IMR-90 (cell line): Measurements from ENCODE around the gene FAM53B. TPM values are rescaled to one million over a fixed set of nuclear protein-coding genes. Genes with fewer than 3 reads are reported as not detected.

Source experiments
- ATAC-seq: fragments of 200-7000 bp; cut with Tn5 transposase; 2 replicates; pipeline ENCODE4 v1.9.1; 2020; ENCODE audit warnings: low read depth, mild to moderate bottlenecking, moderate library complexity
- BruUV-seq: library from RNA; stranded (reverse); fragments of 400-500 nt; replicated peaks from 2 replicates; lab custom pipeline; 2021; lab: Mats Ljungman, UMichigan
- CTCF ChIA-PET: fragments of 300-600 bp; formaldehyde crosslinking; extraction: SDS; loops from one replicate; lab custom pipeline; 2021; ENCODE audit warnings: antibody characterized with exemption; lab: Yijun Ruan, JAX
- POLR2A ChIA-PET: fragments of 300-600 bp; sonication (Branson Sonifier 250); formaldehyde crosslinking; loops from one replicate; lab custom pipeline; 2022; ENCODE audit warnings: antibody characterized with exemption; ENCODE audit not compliant: unreplicated experiment; lab: Charles Lee
- DNase-seq: peaks from one replicate; pipeline ENCODE4 v3.0.0; 2013
- H2AFZ ChIP-seq: replicated peaks from 2 replicates; pipeline ENCODE3; 2013; ENCODE audit warnings: low read length, mild to moderate bottlenecking; ENCODE audit not compliant: poor library complexity
- H2AK5ac ChIP-seq: 2 replicates; pipeline ENCODE4 v1.6.1; 2013; ENCODE audit warnings: low read depth, low read length, inconsistent platforms
- H2AK9ac ChIP-seq: replicated peaks from 2 replicates; pipeline ENCODE3; 2013; ENCODE audit warnings: mild to moderate bottlenecking, low read depth, low read length, moderate library complexity; ENCODE audit not compliant: poor library complexity
- H2BK120ac ChIP-seq: 2 replicates; pipeline ENCODE4 v1.6.1; 2013; ENCODE audit warnings: low read depth, low read length, inconsistent platforms
- H2BK15ac ChIP-seq: 3 replicates; pipeline ENCODE4 v1.6.1; 2013; ENCODE audit warnings: low read depth, low read length, inconsistent platforms
- H2BK20ac ChIP-seq: 2 replicates; pipeline ENCODE4 v1.6.1; 2013; ENCODE audit warnings: low read depth, mild to moderate bottlenecking, inconsistent platforms, low read length, moderate library complexity
- H2BK5ac ChIP-seq: 2 replicates; pipeline ENCODE4 v1.6.1; 2013; ENCODE audit warnings: mild to moderate bottlenecking, low read depth, low read length, inconsistent platforms; ENCODE audit not compliant: poor library complexity, severe bottlenecking
- H3K14ac ChIP-seq: replicated peaks from 2 replicates; pipeline ENCODE4 v1.6.1; 2013; ENCODE audit warnings: low read depth, low read length, inconsistent platforms
- H3K18ac ChIP-seq: 2 replicates; pipeline ENCODE4 v1.6.1; 2013; ENCODE audit warnings: low read depth, low read length, control low read depth
- H3K23ac ChIP-seq: 2 replicates; pipeline ENCODE4 v1.6.1; 2013; ENCODE audit warnings: low read depth, low read length, inconsistent platforms
- H3K27ac ChIP-seq: 2 replicates; pipeline ENCODE4 v1.5.1; 2013; ENCODE audit warnings: mild to moderate bottlenecking, control low read depth, low read length; ENCODE audit not compliant: insufficient read depth
- H3K27me3 ChIP-seq: 2 replicates; pipeline ENCODE4 v1.6.1; 2013; ENCODE audit warnings: low read length; ENCODE audit not compliant: control insufficient read depth, insufficient read depth
- H3K36me3 ChIP-seq: 2 replicates; pipeline ENCODE4 v1.6.1; 2013; ENCODE audit warnings: low read length, mixed read lengths; ENCODE audit not compliant: control insufficient read depth, insufficient read depth
- H3K4ac ChIP-seq: 2 replicates; pipeline ENCODE4 v1.6.1; 2013; ENCODE audit warnings: low read depth, low read length, inconsistent platforms
- H3K4me1 ChIP-seq: 2 replicates; pipeline ENCODE4 v1.6.1; 2013; ENCODE audit warnings: low read length, mixed read lengths; ENCODE audit not compliant: control insufficient read depth, insufficient read depth
- H3K4me2 ChIP-seq: 2 replicates; pipeline ENCODE4 v1.6.1; 2013; ENCODE audit warnings: low read depth, mild to moderate bottlenecking, control low read depth, low read length, moderate library complexity
- H3K4me3 ChIP-seq: 2 replicates; pipeline ENCODE4 v1.5.1; 2013; ENCODE audit warnings: low read depth, mild to moderate bottlenecking, control low read depth, low read length, moderate library complexity; ENCODE audit not compliant: insufficient read depth
- H3K56ac ChIP-seq: 2 replicates; pipeline ENCODE4 v1.6.1; 2013; ENCODE audit warnings: low read length, inconsistent platforms; ENCODE audit not compliant: insufficient read depth; ENCODE audit errors: extremely low read depth
- H3K79me1 ChIP-seq, 2 experiments: 2 replicates each; pipeline ENCODE4 v1.6.1; 2013; ENCODE audit warnings: low read length in 2 of 2, inconsistent platforms in 1 of 2, low read depth in 1 of 2
- H3K9ac ChIP-seq: 2 replicates; pipeline ENCODE4 v1.6.1; 2013; ENCODE audit warnings: low read depth, low read length, control low read depth
- H3K9me1 ChIP-seq: 2 replicates; pipeline ENCODE4 v1.6.1; 2013; ENCODE audit warnings: low read length, inconsistent platforms; ENCODE audit not compliant: insufficient read depth
- H3K9me3 ChIP-seq: 2 replicates; pipeline ENCODE4 v1.6.1; 2013; ENCODE audit warnings: low read length; ENCODE audit not compliant: control insufficient read depth, insufficient read depth
- H4K20me1 ChIP-seq: 2 replicates; pipeline ENCODE4 v1.6.1; 2013; ENCODE audit warnings: low read length, inconsistent platforms; ENCODE audit not compliant: insufficient read depth
- H4K5ac ChIP-seq: 2 replicates; pipeline ENCODE4 v1.6.1; 2013; ENCODE audit warnings: mild to moderate bottlenecking, low read depth, low read length, control low read depth
- H4K8ac ChIP-seq, 2 experiments: 2 replicates each; pipeline ENCODE4 v1.6.1; 2013; ENCODE audit warnings: low read depth in 2 of 2, low read length in 2 of 2, control low read depth in 1 of 2, inconsistent platforms in 1 of 2
- H4K91ac ChIP-seq: 2 replicates; pipeline ENCODE4 v1.6.1; 2013; ENCODE audit warnings: low read depth, low read length, inconsistent platforms; ENCODE audit not compliant: insufficient read depth
- BHLHE40 ChIP-seq: fragments of 150-350 bp; IDR thresholded peaks from 2 replicates; pipeline ENCODE4 v1.6.1; 2016; ENCODE audit warnings: mild to moderate bottlenecking, low read depth, low read length
- CEBPB ChIP-seq: IDR thresholded peaks from 2 replicates; pipeline ENCODE4 v1.6.1; 2012; ENCODE audit warnings: low read depth, low read length, improper control_type of control experiment
- CHD1 ChIP-seq: IDR thresholded peaks from 2 replicates; pipeline ENCODE4 v1.6.1; 2012; ENCODE audit warnings: low read depth, low read length, improper control_type of control experiment
- FOS ChIP-seq: fragments of 150-350 bp; IDR thresholded peaks from 2 replicates; pipeline ENCODE4 v1.6.1; 2016; ENCODE audit warnings: low read depth, low read length
- MAFK ChIP-seq: IDR thresholded peaks from 2 replicates; pipeline ENCODE4 v1.6.1; 2012; ENCODE audit warnings: low read depth, low read length, improper control_type of control experiment
- MAZ ChIP-seq: IDR thresholded peaks from 2 replicates; pipeline ENCODE4 v1.6.1; 2012; ENCODE audit warnings: low read depth, mild to moderate bottlenecking, low read length, improper control_type of control experiment, moderate library complexity, borderline replicate concordance
- MXI1 ChIP-seq: IDR thresholded peaks from 2 replicates; pipeline ENCODE4 v1.6.1; 2012; ENCODE audit warnings: low read depth, mild to moderate bottlenecking, low read length, moderate library complexity, borderline replicate concordance
- NFE2L2 ChIP-seq: fragments of 150-350 bp; IDR thresholded peaks from 2 replicates; pipeline ENCODE4 v1.6.1; 2016; ENCODE audit warnings: low read depth, mild to moderate bottlenecking, low read length
- POLR2A ChIP-seq: IDR thresholded peaks from 2 replicates; pipeline ENCODE4 v1.6.1; 2012; ENCODE audit warnings: mild to moderate bottlenecking, low read depth, low read length
- RAD21 ChIP-seq: IDR thresholded peaks from 2 replicates; pipeline ENCODE4 v1.6.1; 2012; ENCODE audit warnings: low read length, improper control_type of control experiment
- RCOR1 ChIP-seq: IDR thresholded peaks from 2 replicates; pipeline ENCODE4 v1.6.1; 2012; ENCODE audit warnings: mild to moderate bottlenecking, low read length, improper control_type of control experiment; ENCODE audit not compliant: insufficient replicate concordance
- RFX5 ChIP-seq: IDR thresholded peaks from 2 replicates; pipeline ENCODE4 v1.8.0; 2012; ENCODE audit warnings: low read depth, mild to moderate bottlenecking, low read length, moderate library complexity
- SMC3 ChIP-seq: fragments of 150-350 bp; IDR thresholded peaks from 2 replicates; pipeline ENCODE4 v1.6.1; 2016; ENCODE audit warnings: low read depth, mild to moderate bottlenecking, antibody characterized with exemption, low read length, moderate library complexity
- WGBS, 2 experiments: methylation state at CpG; one replicate each; pipeline versions ENCODE4 v1.1.5 to v1.1.7; 2013; ENCODE audit warnings: missing lambda C conversion rate in 2 of 2; ENCODE audit not compliant: insufficient read length in 1 of 2; ENCODE audit errors: extremely low coverage in 2 of 2; 5-methylcytosine and 5-hydroxymethylcytosine counted together
- dilution Hi-C: fragments of 300-500 bp; cut with HindIII; formaldehyde crosslinking; loops from one replicate; pipeline ENCODE4 v1.14.3; 2018; ENCODE audit warnings: low sequenced_read_pairs; ENCODE audit not compliant: unreplicated experiment
- in situ Hi-C: fragments of 300-500 bp; cut with MboI; formaldehyde crosslinking; loops from 3 replicates; pipeline ENCODE4 v1.14.3; 2019; ENCODE audit warnings: low sequenced_read_pairs, inconsistent platforms, mixed read lengths
- intact Hi-C: fragments of 100-400 bp; cut with micrococcal nuclease; formaldehyde crosslinking; loops from 2 replicates; pipeline ENCODE4 v1.10.0; 2022
- polyA plus RNA-seq, 3 experiments: library from polyadenylated mRNA; depleted of rRNA; stranded (reverse); fragments of >200 nt; gene quantifications; 2 replicates each; pipeline ENCODE4 v1.2.3, GENCODE V29; 2012; ENCODE audit warnings: low replicate concordance in 1 of 3
- total RNA-seq: library from RNA; depleted of rRNA; stranded (reverse); fragments of >200 nt; gene quantifications from 2 replicates; pipeline ENCODE4 v1.2.3, GENCODE V29; 2012
- TF ChIP-seq, protein P1 (sequence below): fragments of 150-350 bp; IDR thresholded peaks from 2 replicates; pipeline ENCODE4 v1.6.1; 2017; ENCODE audit warnings: mild to moderate bottlenecking, antibody characterized with exemption, low read length, low read depth
- TF ChIP-seq, protein P2 (sequence below): conservative IDR thresholded peaks from 2 replicates; pipeline ENCODE4 v1.5.1; 2012; ENCODE audit warnings: mild to moderate bottlenecking, low read depth, low read length, improper control_type of control experiment
- TF ChIP-seq, protein P3 (sequence below): fragments of 150-350 bp; IDR thresholded peaks from 2 replicates; pipeline ENCODE4 v1.6.1; 2016; ENCODE audit warnings: low read depth, mild to moderate bottlenecking, low read length, moderate library complexity, borderline replicate concordance

FAM53B gene
- total and polyA plus RNA-seq, 2 of the 4 experiments (the other 2 are of a cell fraction) = 3.8 to 5.7 TPM

GRCh38 chr10:124705381-124705740 lies 38.8 kb downstream of the FAM53B start:
- Histone ChIP-seq H3K18ac (no peak overlapping the region), H3K27ac (no peak overlapping the region), H3K4me2 (no peak overlapping the region), H2BK20ac (no peak overlapping the region), H2AK5ac (no peak overlapping the region), H3K79me1 (peaks cover 0 to 6% of the 10 kb centered on the region in 2 experiments; a peak in 1 of 4 replicates), H3K4ac (no peak overlapping the region), H3K4me1 (peaks cover 31% of the 10 kb centered on the region), H3K56ac (no peak overlapping the region), H3K27me3 (no peaks in the 10 kb centered on the region), H3K4me3 (no peak overlapping the region), H3K23ac (no peak overlapping the region), H3K9ac (no peak overlapping the region), H4K91ac (no peak overlapping the region), H3K36me3 (peaks cover 8% of the 10 kb centered on the region; the same call in 1 of the 2 replicates), H3K9me1 (peaks cover 11% of the 10 kb centered on the region; the same call in 1 of the 2 replicates), H4K5ac (no peak overlapping the region), H2BK120ac (no peak overlapping the region), H3K9me3 (no peaks in the 10 kb centered on the region), H3K14ac (no peak overlapping the region), H2AK9ac (no peak overlapping the region), H4K8ac (no peak overlapping the region), H2AFZ (no peak overlapping the region), H2BK15ac (no peak overlapping the region), H2BK5ac (no peak overlapping the region), H4K20me1 (peaks cover 3% of the 10 kb centered on the region; the same call in 1 of the 2 replicates)
- no TSS peak for BruUV-seq
- POLR2A ChIA-PET = no interaction called here
- CTCF ChIA-PET = no interaction called here
- no peak for TF ChIP-seq CEBPB
- TF ChIP-seq, protein P1, sequence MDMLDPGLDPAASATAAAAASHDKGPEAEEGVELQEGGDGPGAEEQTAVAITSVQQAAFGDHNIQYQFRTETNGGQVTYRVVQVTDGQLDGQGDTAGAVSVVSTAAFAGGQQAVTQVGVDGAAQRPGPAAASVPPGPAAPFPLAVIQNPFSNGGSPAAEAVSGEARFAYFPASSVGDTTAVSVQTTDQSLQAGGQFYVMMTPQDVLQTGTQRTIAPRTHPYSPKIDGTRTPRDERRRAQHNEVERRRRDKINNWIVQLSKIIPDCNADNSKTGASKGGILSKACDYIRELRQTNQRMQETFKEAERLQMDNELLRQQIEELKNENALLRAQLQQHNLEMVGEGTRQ = no peak
- no peak for TF ChIP-seq CHD1
- no peak for TF ChIP-seq MXI1
- TF ChIP-seq RAD21 = no peak
- TF ChIP-seq MAZ = no peak
- no peak for TF ChIP-seq MAFK
- TF ChIP-seq POLR2A = no peak
- TF ChIP-seq RCOR1 = no peak
- no peak for TF ChIP-seq RFX5
- TF ChIP-seq BHLHE40 = no peak
- TF ChIP-seq, protein P2, sequence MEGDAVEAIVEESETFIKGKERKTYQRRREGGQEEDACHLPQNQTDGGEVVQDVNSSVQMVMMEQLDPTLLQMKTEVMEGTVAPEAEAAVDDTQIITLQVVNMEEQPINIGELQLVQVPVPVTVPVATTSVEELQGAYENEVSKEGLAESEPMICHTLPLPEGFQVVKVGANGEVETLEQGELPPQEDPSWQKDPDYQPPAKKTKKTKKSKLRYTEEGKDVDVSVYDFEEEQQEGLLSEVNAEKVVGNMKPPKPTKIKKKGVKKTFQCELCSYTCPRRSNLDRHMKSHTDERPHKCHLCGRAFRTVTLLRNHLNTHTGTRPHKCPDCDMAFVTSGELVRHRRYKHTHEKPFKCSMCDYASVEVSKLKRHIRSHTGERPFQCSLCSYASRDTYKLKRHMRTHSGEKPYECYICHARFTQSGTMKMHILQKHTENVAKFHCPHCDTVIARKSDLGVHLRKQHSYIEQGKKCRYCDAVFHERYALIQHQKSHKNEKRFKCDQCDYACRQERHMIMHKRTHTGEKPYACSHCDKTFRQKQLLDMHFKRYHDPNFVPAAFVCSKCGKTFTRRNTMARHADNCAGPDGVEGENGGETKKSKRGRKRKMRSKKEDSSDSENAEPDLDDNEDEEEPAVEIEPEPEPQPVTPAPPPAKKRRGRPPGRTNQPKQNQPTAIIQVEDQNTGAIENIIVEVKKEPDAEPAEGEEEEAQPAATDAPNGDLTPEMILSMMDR = no peak
- no peak for TF ChIP-seq NFE2L2
- no peak for TF ChIP-seq SMC3
- TF ChIP-seq, protein P3, sequence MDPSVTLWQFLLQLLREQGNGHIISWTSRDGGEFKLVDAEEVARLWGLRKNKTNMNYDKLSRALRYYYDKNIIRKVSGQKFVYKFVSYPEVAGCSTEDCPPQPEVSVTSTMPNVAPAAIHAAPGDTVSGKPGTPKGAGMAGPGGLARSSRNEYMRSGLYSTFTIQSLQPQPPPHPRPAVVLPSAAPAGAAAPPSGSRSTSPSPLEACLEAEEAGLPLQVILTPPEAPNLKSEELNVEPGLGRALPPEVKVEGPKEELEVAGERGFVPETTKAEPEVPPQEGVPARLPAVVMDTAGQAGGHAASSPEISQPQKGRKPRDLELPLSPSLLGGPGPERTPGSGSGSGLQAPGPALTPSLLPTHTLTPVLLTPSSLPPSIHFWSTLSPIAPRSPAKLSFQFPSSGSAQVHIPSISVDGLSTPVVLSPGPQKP = no peak
- TF ChIP-seq FOS = no peak
- in situ Hi-C loops (no loop called here), intact Hi-C loops (no loop called here), dilution Hi-C loops (no loop called here)
- ATAC-seq (no peak), DNase-seq (no peak)
- WGBS, 2 experiments = 70% methylated on average over 5 of the region's 9 CpGs; no CpG with 5 or more reads in 1 of the 2 experiments
